ENCODE measurements around the gene NOX4.

The NOX4 gene

DNA sequence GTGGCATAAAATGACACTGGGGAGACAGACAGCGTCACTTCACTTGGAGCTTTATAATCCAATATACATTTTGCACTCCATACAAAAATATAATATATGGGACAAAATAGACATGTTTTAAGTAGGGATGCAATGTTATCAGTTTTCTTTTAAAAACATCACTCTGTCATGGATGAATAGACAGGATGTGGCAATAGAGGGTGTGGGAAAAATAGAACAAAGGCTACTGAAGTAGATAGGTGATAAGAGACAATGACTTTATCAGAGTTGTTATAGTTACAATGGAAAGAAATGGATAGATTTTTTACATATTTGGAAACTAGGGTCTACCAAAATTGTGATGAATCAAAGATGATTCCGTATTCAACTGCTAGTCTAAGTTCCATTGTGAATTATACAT lies 13.1 kb upstream of the NOX4 start:
- H3K4me3 ChIP-seq (ENCODE audit: low read depth in 1 of 5, low read length in 5 of 5): no peak overlapping the region
- no peaks in the 10 kb centered on the region for H3K36me3 ChIP-seq (ENCODE audit: control insufficient read depth in 5 of 5, insufficient read depth in 5 of 5, low read length in 5 of 5)
- H3K27ac ChIP-seq (ENCODE audit: low read depth, low read length): no peak overlapping the region
- H3K4me1 ChIP-seq (ENCODE audit: control insufficient read depth in 5 of 5, insufficient read depth in 5 of 5, low read length in 5 of 5): peaks cover 0 to 3% (median 0%) of the 10 kb centered on the region in 5 donors
- H3K9ac ChIP-seq (ENCODE audit: low read length in 5 of 5): no peak overlapping the region
- no peaks in the 10 kb centered on the region for H3K9me3 ChIP-seq (ENCODE audit: control insufficient read depth in 5 of 5, low read length in 5 of 5)
- no peaks in the 10 kb centered on the region for H3K27me3 ChIP-seq (ENCODE audit: control insufficient read depth in 5 of 5, insufficient read depth in 4 of 5, low read length in 5 of 5)

DNA sequence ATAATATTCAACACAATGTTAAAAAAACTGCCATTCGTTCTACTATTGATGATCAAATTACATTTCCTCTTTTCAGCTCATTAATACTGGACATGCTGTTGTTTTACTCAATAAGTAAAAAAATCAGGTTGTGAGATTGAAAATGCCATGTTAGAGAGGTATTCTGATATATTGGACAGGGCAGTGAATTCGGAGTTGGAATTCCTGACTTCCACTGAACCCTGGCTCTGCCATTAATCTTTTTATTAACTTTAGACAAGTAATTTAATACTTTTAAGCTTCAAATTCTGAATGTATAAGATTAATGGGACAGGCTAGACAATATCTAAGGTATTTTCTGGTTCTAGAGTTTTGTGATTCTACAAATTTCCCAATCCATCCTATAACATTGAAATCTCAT lies 12.2 kb upstream of the NOX4 start:
- Histone ChIP-seq H3K4me3 (ENCODE audit: low read depth in 1 of 5, low read length in 5 of 5) (no peak overlapping the region), H3K9ac (ENCODE audit: low read length in 5 of 5) (no peak overlapping the region), H3K27me3 (ENCODE audit: control insufficient read depth in 5 of 5, insufficient read depth in 4 of 5, low read length in 5 of 5) (no peaks in the 10 kb centered on the region), H3K4me1 (ENCODE audit: control insufficient read depth in 5 of 5, insufficient read depth in 5 of 5, low read length in 5 of 5) (peaks cover 0 to 3% (median 0%) of the 10 kb centered on the region in 5 donors), H3K36me3 (ENCODE audit: control insufficient read depth in 5 of 5, insufficient read depth in 5 of 5, low read length in 5 of 5) (no peaks in the 10 kb centered on the region), H3K9me3 (ENCODE audit: control insufficient read depth in 5 of 5, low read length in 5 of 5) (no peaks in the 10 kb centered on the region), H3K27ac (ENCODE audit: low read depth, low read length) (no peak overlapping the region)

DNA sequence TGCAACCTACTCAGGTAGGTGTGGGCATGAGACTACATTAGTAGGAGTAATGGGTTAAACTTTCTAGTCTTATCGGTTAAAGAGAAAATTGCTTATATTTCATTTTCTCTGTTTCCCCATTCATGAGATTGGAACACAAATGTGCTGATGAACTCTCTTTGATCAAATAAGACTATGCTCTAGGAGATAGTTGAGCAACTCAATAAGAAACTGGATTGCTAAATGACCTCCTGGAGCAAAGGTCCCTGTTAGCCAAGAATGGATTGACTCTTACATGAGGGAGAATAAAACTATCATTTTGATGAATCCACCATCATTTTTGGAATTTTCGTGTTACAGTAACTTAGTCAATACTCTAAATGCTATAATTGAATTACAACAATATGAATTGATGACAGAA lies 11.1 kb upstream of the NOX4 start:
- no peak overlapping the region for H3K27ac ChIP-seq (ENCODE audit: low read depth, low read length)
- H3K9ac ChIP-seq (ENCODE audit: low read length in 5 of 5): no peak overlapping the region
- no peaks in the 10 kb centered on the region for H3K36me3 ChIP-seq (ENCODE audit: control insufficient read depth in 5 of 5, insufficient read depth in 5 of 5, low read length in 5 of 5)
- H3K27me3 ChIP-seq (ENCODE audit: control insufficient read depth in 5 of 5, insufficient read depth in 4 of 5, low read length in 5 of 5): no peaks in the 10 kb centered on the region
- no peaks in the 10 kb centered on the region for H3K9me3 ChIP-seq (ENCODE audit: control insufficient read depth in 5 of 5, low read length in 5 of 5)
- no peak overlapping the region for H3K4me3 ChIP-seq (ENCODE audit: low read depth in 1 of 5, low read length in 5 of 5)
- H3K4me1 ChIP-seq (ENCODE audit: control insufficient read depth in 5 of 5, insufficient read depth in 5 of 5, low read length in 5 of 5): peaks cover 0 to 3% (median 0%) of the 10 kb centered on the region in 5 donors

DNA sequence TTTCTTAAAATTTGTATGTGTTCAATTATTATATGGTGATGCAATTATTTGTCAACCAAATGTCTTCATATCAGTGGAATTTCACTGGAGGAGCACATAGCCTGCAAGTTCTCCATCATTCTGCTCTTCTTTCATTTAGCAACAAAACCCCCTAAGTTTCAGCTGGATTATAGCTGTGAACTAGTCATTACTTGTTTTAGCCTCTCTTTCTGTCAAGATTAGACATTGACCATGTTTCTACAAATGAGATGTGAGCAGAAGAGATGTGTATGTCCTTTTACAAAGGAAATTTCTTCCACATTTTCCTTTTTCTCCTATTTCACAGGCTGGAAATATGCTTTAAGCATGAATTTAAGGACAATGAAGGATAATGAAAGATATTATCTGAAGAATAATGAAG lies 9.2 kb upstream of the NOX4 start:
- H3K9ac ChIP-seq (ENCODE audit: low read length in 5 of 5): no peak overlapping the region
- H3K4me3 ChIP-seq (ENCODE audit: low read depth in 1 of 5, low read length in 5 of 5): no peak overlapping the region
- H3K27ac ChIP-seq (ENCODE audit: low read depth, low read length): no peak overlapping the region
- peaks cover 0 to 10% (median 2%) of the 10 kb centered on the region in 5 donors for H3K4me1 ChIP-seq (ENCODE audit: control insufficient read depth in 5 of 5, insufficient read depth in 5 of 5, low read length in 5 of 5)
- no peaks in the 10 kb centered on the region for H3K36me3 ChIP-seq (ENCODE audit: control insufficient read depth in 5 of 5, insufficient read depth in 5 of 5, low read length in 5 of 5)
- H3K27me3 ChIP-seq (ENCODE audit: control insufficient read depth in 5 of 5, insufficient read depth in 4 of 5, low read length in 5 of 5): no peaks in the 10 kb centered on the region
- no peaks in the 10 kb centered on the region for H3K9me3 ChIP-seq (ENCODE audit: control insufficient read depth in 5 of 5, low read length in 5 of 5)

DNA sequence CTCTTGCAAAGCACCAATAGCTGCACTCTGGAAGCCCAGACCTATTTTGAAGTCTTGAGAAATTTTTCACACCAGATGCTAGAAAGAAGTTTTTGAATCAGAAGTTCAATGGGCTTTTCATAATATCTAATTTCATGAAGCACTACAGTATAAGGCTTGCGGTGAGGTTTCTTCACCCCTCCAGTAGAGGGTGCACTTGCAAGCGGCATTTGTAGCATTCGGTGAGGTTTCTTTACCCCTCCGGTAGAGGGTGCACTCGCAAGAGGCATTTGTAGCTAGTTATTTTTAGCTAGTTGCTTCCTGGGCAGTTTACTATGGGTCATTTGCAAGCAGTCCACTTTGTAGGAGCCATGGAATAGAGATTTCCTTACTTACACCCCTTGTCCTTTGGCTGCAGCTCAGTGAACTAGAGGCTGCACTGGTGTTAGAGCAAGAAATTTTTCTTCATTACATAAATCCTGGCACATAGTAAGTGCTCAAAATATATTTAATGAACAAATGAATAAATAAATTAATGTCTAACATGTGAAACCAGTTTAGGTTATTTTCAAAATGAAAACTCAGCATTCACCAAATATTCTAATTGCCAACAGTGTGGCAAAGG lies 7.8 kb upstream of the NOX4 start:
- Histone ChIP-seq H3K4me3 (ENCODE audit: low read depth in 1 of 5, low read length in 5 of 5) (no peak overlapping the region), H3K9ac (ENCODE audit: low read length in 5 of 5) (no peak overlapping the region), H3K27me3 (ENCODE audit: control insufficient read depth in 5 of 5, insufficient read depth in 4 of 5, low read length in 5 of 5) (no peaks in the 10 kb centered on the region), H3K27ac (ENCODE audit: low read depth, low read length) (no peak overlapping the region), H3K9me3 (ENCODE audit: control insufficient read depth in 5 of 5, low read length in 5 of 5) (no peaks in the 10 kb centered on the region), H3K4me1 (ENCODE audit: control insufficient read depth in 5 of 5, insufficient read depth in 5 of 5, low read length in 5 of 5) (peaks cover 0 to 10% (median 2%) of the 10 kb centered on the region in 5 donors), H3K36me3 (ENCODE audit: control insufficient read depth in 5 of 5, insufficient read depth in 5 of 5, low read length in 5 of 5) (no peaks in the 10 kb centered on the region)

DNA sequence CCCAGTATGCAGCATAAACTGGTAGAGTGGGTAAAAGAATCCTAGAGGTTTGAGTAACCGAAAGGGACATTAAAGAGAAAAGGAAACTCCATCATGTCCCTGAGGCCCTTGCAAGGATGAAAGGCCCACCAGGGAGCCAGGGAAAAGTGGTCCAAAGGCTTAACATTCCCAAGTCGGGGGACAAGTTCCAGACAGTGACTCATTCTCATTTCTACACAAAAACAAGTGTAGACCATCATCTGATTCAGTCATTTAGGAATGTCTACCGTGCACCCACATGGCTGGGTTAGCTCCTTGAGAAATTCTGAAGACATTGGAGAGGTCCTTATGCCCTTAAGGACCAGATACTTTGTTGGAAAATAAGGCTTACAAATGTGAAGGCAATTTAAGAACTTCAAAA lies 4.8 kb upstream of the NOX4 start:
- Histone ChIP-seq H3K27me3 (ENCODE audit: control insufficient read depth in 5 of 5, insufficient read depth in 4 of 5, low read length in 5 of 5) (no peaks in the 10 kb centered on the region), H3K9ac (ENCODE audit: low read length in 5 of 5) (no peak overlapping the region), H3K4me3 (ENCODE audit: low read depth in 1 of 5, low read length in 5 of 5) (no peak overlapping the region), H3K36me3 (ENCODE audit: control insufficient read depth in 5 of 5, insufficient read depth in 5 of 5, low read length in 5 of 5) (no peaks in the 10 kb centered on the region), H3K27ac (ENCODE audit: low read depth, low read length) (no peak overlapping the region), H3K4me1 (ENCODE audit: control insufficient read depth in 5 of 5, insufficient read depth in 5 of 5, low read length in 5 of 5) (peaks cover 0 to 14% (median 9%) of the 10 kb centered on the region in 5 donors), H3K9me3 (ENCODE audit: control insufficient read depth in 5 of 5, low read length in 5 of 5) (no peaks in the 10 kb centered on the region)

DNA sequence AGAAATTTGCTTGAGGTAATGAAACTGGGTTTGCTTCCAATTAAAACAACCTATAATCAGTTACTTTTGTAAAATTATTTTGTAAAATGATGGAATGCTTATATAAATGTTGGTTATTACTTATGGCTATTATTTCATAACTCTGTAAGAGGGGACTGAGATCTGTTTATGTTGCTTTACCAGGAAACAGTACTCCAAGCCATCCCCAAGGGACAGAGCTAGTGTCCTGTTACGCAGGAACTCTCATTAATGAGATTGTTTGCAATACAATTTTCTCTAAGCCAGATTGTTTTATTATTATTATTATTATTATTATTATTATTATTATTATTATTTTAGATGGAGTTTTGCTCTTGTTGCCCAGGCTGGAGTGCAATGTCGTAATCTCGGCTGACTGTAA lies 2.3 kb upstream of the NOX4 start:
- H3K4me3 ChIP-seq (ENCODE audit: low read depth in 1 of 5, low read length in 5 of 5): no peak overlapping the region
- no peaks in the 10 kb centered on the region for H3K9me3 ChIP-seq (ENCODE audit: control insufficient read depth in 5 of 5, low read length in 5 of 5)
- no peaks in the 10 kb centered on the region for H3K36me3 ChIP-seq (ENCODE audit: control insufficient read depth in 5 of 5, insufficient read depth in 5 of 5, low read length in 5 of 5)
- peaks cover 2 to 24% (median 19%) of the 10 kb centered on the region in 5 donors for H3K4me1 ChIP-seq (ENCODE audit: control insufficient read depth in 5 of 5, insufficient read depth in 5 of 5, low read length in 5 of 5)
- H3K27me3 ChIP-seq (ENCODE audit: control insufficient read depth in 5 of 5, insufficient read depth in 4 of 5, low read length in 5 of 5): no peaks in the 10 kb centered on the region
- H3K27ac ChIP-seq (ENCODE audit: low read depth, low read length): no peak overlapping the region
- H3K9ac ChIP-seq (ENCODE audit: low read length in 5 of 5): no peak overlapping the region

DNA sequence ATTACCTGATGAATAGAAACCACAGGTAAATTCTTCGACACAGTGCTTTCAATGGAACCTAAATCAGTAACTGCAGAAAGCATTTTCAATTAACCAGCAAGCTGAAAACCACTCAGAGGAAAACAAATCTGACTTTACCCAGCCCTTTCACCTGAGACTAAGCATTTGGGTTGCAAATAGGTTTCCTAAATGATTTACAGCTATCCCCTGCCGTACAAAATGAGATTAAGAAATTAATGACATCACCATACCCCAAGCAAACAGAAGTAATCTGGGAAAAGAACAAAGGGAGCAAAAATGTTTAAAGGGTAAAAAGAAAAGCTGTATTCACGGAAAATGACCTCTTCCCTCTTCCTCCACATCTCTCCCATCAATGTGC lies 584 bp downstream of the NOX4 start:
- Histone ChIP-seq H3K4me1 (ENCODE audit: control insufficient read depth in 5 of 5, insufficient read depth in 5 of 5, low read length in 5 of 5) (peaks cover 0 to 19% (median 16%) of the 10 kb centered on the region in 5 donors), H3K4me3 (ENCODE audit: low read depth in 1 of 5, low read length in 5 of 5) (peak overlapping the region; percentile 62 to 85 (median 75)), H3K27me3 (ENCODE audit: control insufficient read depth in 5 of 5, insufficient read depth in 4 of 5, low read length in 5 of 5) (no peaks in the 10 kb centered on the region), H3K36me3 (ENCODE audit: control insufficient read depth in 5 of 5, insufficient read depth in 5 of 5, low read length in 5 of 5) (no peaks in the 10 kb centered on the region), H3K27ac (ENCODE audit: low read depth, low read length) (no peak overlapping the region), H3K9me3 (ENCODE audit: control insufficient read depth in 5 of 5, low read length in 5 of 5) (no peaks in the 10 kb centered on the region), H3K9ac (ENCODE audit: low read length in 5 of 5) (peak overlapping the region in 4 of 5 donors; percentile 19 to 81 (median 58))

DNA sequence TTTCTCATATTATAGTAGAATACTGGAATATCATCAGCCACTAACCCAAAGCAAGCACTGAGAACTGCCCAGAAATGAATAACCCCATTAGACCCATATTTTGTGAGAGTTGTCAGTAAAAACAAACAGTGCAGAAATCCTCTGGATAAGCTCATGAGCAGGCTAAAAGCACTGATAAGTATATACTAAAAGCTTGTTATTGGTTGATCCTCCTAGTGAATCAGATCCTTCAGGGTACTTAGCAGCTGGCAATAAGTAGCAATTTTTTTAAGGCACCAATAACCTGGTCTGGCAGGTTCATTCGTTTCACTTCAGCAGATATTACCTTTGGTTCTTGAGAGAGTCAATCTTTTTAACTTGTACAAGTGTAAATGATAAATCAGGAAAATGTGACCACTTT lies 1.2 kb downstream of the NOX4 start:
- Histone ChIP-seq H3K9me3 (ENCODE audit: control insufficient read depth in 5 of 5, low read length in 5 of 5) (no peaks in the 10 kb centered on the region), H3K27me3 (ENCODE audit: control insufficient read depth in 5 of 5, insufficient read depth in 4 of 5, low read length in 5 of 5) (no peaks in the 10 kb centered on the region), H3K4me3 (ENCODE audit: low read depth in 1 of 5, low read length in 5 of 5) (peak overlapping the region in 4 of 5 donors; percentile 62 to 85 (median 74)), H3K27ac (ENCODE audit: low read depth, low read length) (no peak overlapping the region), H3K9ac (ENCODE audit: low read length in 5 of 5) (peak overlapping the region in 1 of 5 donors; percentile 16), H3K36me3 (ENCODE audit: control insufficient read depth in 5 of 5, insufficient read depth in 5 of 5, low read length in 5 of 5) (no peaks in the 10 kb centered on the region), H3K4me1 (ENCODE audit: control insufficient read depth in 5 of 5, insufficient read depth in 5 of 5, low read length in 5 of 5) (peaks cover 0 to 19% (median 16%) of the 10 kb centered on the region in 5 donors)

DNA sequence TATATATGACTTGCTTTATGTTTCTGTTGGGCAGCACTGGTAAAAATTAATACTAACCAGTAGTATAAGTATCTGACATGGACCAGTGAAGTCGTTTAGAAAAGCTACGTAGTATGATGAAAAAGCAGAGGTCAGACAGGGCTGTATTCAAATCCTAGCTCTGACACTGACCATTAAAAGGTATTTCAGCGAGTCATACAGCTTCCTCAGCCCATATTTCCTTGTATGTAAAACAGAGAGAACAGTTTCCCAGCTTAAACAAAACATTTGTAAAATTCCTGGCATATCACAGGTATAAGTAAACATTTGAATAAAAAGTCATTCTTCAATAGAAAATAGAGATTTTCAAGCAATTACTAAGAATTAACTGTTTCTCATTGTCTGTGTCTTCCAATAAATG lies 4.2 kb downstream of the NOX4 start:
- H3K27ac ChIP-seq (ENCODE audit: low read depth, low read length): no peak overlapping the region
- H3K36me3 ChIP-seq (ENCODE audit: control insufficient read depth in 5 of 5, insufficient read depth in 5 of 5, low read length in 5 of 5): no peaks in the 10 kb centered on the region
- H3K9me3 ChIP-seq (ENCODE audit: control insufficient read depth in 5 of 5, low read length in 5 of 5): no peaks in the 10 kb centered on the region
- H3K4me3 ChIP-seq (ENCODE audit: low read depth in 1 of 5, low read length in 5 of 5): no peak overlapping the region
- H3K4me1 ChIP-seq (ENCODE audit: control insufficient read depth in 5 of 5, insufficient read depth in 5 of 5, low read length in 5 of 5): peaks cover 0 to 19% (median 11%) of the 10 kb centered on the region in 5 donors
- no peaks in the 10 kb centered on the region for H3K27me3 ChIP-seq (ENCODE audit: control insufficient read depth in 5 of 5, insufficient read depth in 4 of 5, low read length in 5 of 5)
- H3K9ac ChIP-seq (ENCODE audit: low read length in 5 of 5): no peak overlapping the region

Data from subcutaneous abdominal adipose tissue (tissue), 5 donors.